Stomach (tissue), 4 donors: ENCODE data around the gene GLS.

Experiments
- EP300 ChIP-seq: sonication (generic); formaldehyde crosslinking; IDR thresholded peaks from one replicate; pipeline ENCODE4 v1.6.1; 2017; ENCODE audit warnings: antibody characterized with exemption
- POLR2A ChIP-seq, 4 donors: fragments of 450-650 bp; IDR thresholded peaks; one replicate each; pipeline ENCODE4 v1.6.1; 2016; ENCODE audit warnings: antibody characterized with exemption in 4 of 4, control low read depth in 2 of 4, mild to moderate bottlenecking in 1 of 4, moderate library complexity in 1 of 4
- POLR2AphosphoS5 ChIP-seq, 3 donors: sonication (generic); formaldehyde crosslinking; IDR thresholded peaks; one replicate each; pipeline ENCODE4 v1.6.1; 2016; ENCODE audit warnings: antibody characterized with exemption in 3 of 3
- TF ChIP-seq, protein P1 (sequence below), 7 experiments: fragments of 450-650 bp in 4 of 7; fragments of 200-600 bp in 3 of 7; sonication (generic) in 3 of 7; IDR thresholded peaks; one replicate each; pipeline ENCODE4 v1.5.1; 2016 to 2019; ENCODE audit warnings: antibody characterized with exemption in 7 of 7, control low read depth in 2 of 7, mild to moderate bottlenecking in 1 of 7

DNA sequence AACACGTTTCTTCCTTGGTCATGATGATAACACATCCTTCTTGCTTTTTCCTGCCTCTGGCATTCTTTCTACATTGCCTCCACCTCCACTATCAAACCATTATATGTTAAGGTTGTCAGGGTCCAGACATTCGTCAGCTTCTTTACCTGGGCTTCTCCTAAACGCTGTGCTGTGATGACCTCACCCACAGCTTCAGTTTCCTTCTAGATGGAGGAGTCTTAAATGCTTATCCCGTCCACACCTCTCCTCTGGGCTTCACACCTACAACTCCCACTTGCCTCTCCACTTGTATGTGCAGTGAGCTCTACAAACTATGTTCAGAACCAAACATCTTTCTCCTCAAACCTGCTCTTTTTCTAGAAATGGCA, 134.0 kb downstream of the GLS start:
- no peak for TF ChIP-seq POLR2AphosphoS5 (IDR thresholded peaks at IDR 0.05)
- TF ChIP-seq, protein P1, sequence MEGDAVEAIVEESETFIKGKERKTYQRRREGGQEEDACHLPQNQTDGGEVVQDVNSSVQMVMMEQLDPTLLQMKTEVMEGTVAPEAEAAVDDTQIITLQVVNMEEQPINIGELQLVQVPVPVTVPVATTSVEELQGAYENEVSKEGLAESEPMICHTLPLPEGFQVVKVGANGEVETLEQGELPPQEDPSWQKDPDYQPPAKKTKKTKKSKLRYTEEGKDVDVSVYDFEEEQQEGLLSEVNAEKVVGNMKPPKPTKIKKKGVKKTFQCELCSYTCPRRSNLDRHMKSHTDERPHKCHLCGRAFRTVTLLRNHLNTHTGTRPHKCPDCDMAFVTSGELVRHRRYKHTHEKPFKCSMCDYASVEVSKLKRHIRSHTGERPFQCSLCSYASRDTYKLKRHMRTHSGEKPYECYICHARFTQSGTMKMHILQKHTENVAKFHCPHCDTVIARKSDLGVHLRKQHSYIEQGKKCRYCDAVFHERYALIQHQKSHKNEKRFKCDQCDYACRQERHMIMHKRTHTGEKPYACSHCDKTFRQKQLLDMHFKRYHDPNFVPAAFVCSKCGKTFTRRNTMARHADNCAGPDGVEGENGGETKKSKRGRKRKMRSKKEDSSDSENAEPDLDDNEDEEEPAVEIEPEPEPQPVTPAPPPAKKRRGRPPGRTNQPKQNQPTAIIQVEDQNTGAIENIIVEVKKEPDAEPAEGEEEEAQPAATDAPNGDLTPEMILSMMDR (IDR thresholded peaks at IDR 0.05), result no peak
- no peak for TF ChIP-seq POLR2A (IDR thresholded peaks at IDR 0.05)
- TF ChIP-seq EP300, result no peak
